Smooth muscle cell (in vitro differentiated cells): ENCODE results near the gene FAIM2. TPM values are rescaled to one million over a fixed set of nuclear protein-coding genes. Genes with fewer than 3 reads are reported as not detected.

Source experiments
- DNase-seq: peaks from one replicate; lab custom pipeline; 2025; ENCODE audit not compliant: unreplicated experiment; lab: John Stamatoyannopoulos, UW
- H2AFZ ChIP-seq: fragments of 200-600 bp; sonication (generic); 2 replicates; pipeline ENCODE4 v1.6.0; 2016; ENCODE audit warnings: antibody characterized with exemption, low read depth, mild to moderate bottlenecking
- H3F3A ChIP-seq: fragments of 200-600 bp; sonication (generic); 2 replicates; pipeline ENCODE4 v1.6.0; 2017; ENCODE audit warnings: antibody characterized with exemption, low read depth
- H3K27ac ChIP-seq: fragments of 200-600 bp; sonication (generic); 2 replicates; pipeline ENCODE4 v1.5.1; 2016; ENCODE audit warnings: low read depth, mild to moderate bottlenecking
- H3K27me3 ChIP-seq: fragments of 200-600 bp; sonication (generic); 2 replicates; pipeline ENCODE4 v1.6.1; 2016; ENCODE audit warnings: low read depth, mild to moderate bottlenecking
- H3K36me3 ChIP-seq: fragments of 200-600 bp; sonication (generic); 2 replicates; pipeline ENCODE4 v1.5.1; 2016; ENCODE audit warnings: low read depth
- H3K4me1 ChIP-seq: fragments of 200-600 bp; sonication (generic); 2 replicates; pipeline ENCODE4 v1.5.1; 2016; ENCODE audit warnings: low read depth
- H3K4me2 ChIP-seq: fragments of 200-600 bp; sonication (generic); 2 replicates; pipeline ENCODE4 v1.6.0; 2016; ENCODE audit warnings: mild to moderate bottlenecking
- H3K4me3 ChIP-seq: fragments of 200-600 bp; sonication (generic); 2 replicates; pipeline ENCODE4 v1.5.1; 2016; ENCODE audit warnings: mild to moderate bottlenecking
- H3K79me2 ChIP-seq: fragments of 200-600 bp; sonication (generic); 2 replicates; pipeline ENCODE4 v1.6.0; 2016; ENCODE audit warnings: low read depth, mild to moderate bottlenecking
- H3K9ac ChIP-seq: fragments of 200-600 bp; sonication (generic); 2 replicates; pipeline ENCODE4 v1.6.0; 2016; ENCODE audit warnings: low read depth
- H3K9me3 ChIP-seq: fragments of 200-600 bp; sonication (generic); replicated peaks from 2 replicates; pipeline ENCODE4 v1.5.1; 2016; ENCODE audit warnings: low read depth
- H4K20me1 ChIP-seq: fragments of 200-600 bp; sonication (generic); 2 replicates; pipeline ENCODE4 v1.6.0; 2016; ENCODE audit warnings: low read depth
- CTCF ChIP-seq: fragments of 200-600 bp; sonication (generic); IDR thresholded peaks from 2 replicates; pipeline ENCODE4 v1.5.1; 2017; ENCODE audit warnings: borderline replicate concordance, mild to moderate bottlenecking, antibody characterized with exemption; ENCODE audit not compliant: insufficient read depth, poor library complexity, severe bottlenecking
- WGBS: methylation state at CpG from one replicate; pipeline ENCODE4 v1.1.7; 2016; ENCODE audit warnings: low lambda C conversion rate; 5-methylcytosine and 5-hydroxymethylcytosine counted together
- polyA plus RNA-seq: library from polyadenylated mRNA; unstranded; fragments of >200 nt; fragmentation: Nextera tagmentation; extraction: Ambion mirVana; gene quantifications from 2 replicates; pipeline ENCODE4 v1.2.1, GENCODE V29; 2016
- total RNA-seq: library from RNA; depleted of rRNA; stranded (reverse); fragments of >200 nt; gene quantifications from 2 replicates; pipeline ENCODE4 v1.2.3, GENCODE V29; 2014

Gene FAIM2
- total and polyA plus RNA-seq, 2 experiments from 2014 or later: 0.67 to 1.2 TPM

- no peak for TF ChIP-seq CTCF
- Histone ChIP-seq H3K27ac (no peak overlapping the region), H3K9ac (no peak overlapping the region), H3K79me2 (no peaks in the 10 kb centered on the region), H3F3A (no peaks in the 10 kb centered on the region), H3K9me3 (no peaks in the 10 kb centered on the region), H3K4me3 (no peak overlapping the region), H4K20me1 (no peaks in the 10 kb centered on the region), H3K4me2 (no peak overlapping the region), H3K27me3 (no peaks in the 10 kb centered on the region), H2AFZ (no peak overlapping the region), H3K4me1 (peaks cover 14% of the 10 kb centered on the region), H3K36me3 (no peaks in the 10 kb centered on the region)
- 92% methylated on average over 5 of the region's 5 CpGs for WGBS
- no peak for DNase-seq
Observed at GRCh38 chr12:49901986-49902385, 1.7 kb downstream of the FAIM2 start.

DNA sequence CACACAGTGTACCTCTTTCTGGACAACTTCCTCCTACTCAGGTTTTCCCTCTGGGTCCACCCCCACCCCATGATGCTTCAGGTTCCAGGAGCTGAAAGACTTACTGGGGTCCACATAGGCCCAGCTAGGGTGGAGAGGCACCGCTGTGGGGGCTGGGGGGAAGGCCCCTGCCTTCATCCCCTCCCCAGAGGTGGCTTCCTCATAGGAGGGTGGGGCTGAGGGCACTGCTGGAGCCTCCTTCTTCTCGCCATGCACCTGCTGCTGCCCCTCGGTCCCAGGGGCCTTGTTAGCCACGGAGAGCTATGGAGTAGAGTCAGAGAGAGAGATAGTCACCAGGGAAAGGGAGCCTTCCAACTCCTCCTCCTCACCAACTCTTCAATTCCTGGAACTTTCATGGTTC, 2.7 kb downstream of the FAIM2 start:
- Histone ChIP-seq H4K20me1 (no peaks in the 10 kb centered on the region), H3K36me3 (no peaks in the 10 kb centered on the region), H3K4me3 (no peak overlapping the region), H3K4me1 (peaks cover 14% of the 10 kb centered on the region), H2AFZ (no peak overlapping the region), H3K79me2 (no peaks in the 10 kb centered on the region), H3K9ac (no peak overlapping the region), H3K4me2 (no peak overlapping the region), H3K27me3 (no peaks in the 10 kb centered on the region), H3K27ac (no peak overlapping the region), H3K9me3 (no peaks in the 10 kb centered on the region), H3F3A (no peaks in the 10 kb centered on the region)
- TF ChIP-seq CTCF: no peak
- WGBS: 88% methylated on average over 4 of the region's 4 CpGs
- DNase-seq: no peak

DNA sequence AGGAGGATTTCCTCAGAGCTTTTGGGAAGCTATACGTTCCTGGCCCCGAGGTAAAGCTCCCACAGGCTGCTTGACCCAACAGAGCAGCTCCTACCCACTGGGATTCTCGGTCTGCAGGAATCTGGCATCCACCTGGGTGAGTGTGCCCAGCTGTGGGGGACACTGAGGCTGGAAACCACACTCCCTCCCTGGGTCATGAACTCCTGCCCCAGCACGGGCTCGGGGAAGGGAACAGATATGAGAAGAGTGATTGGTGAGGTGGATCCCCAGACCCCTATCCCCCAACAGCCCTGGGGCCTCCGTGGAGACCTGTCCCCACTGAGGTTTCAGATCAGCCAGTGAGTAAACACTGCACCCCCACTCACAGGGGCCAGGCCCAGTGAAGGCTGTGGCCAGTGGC, 3.3 kb downstream of the FAIM2 start:
- H4K20me1 ChIP-seq: no peaks in the 10 kb centered on the region
- H3K79me2 ChIP-seq: no peaks in the 10 kb centered on the region
- H3K27me3 ChIP-seq: no peaks in the 10 kb centered on the region
- H3F3A ChIP-seq: no peaks in the 10 kb centered on the region
- H3K27ac ChIP-seq: no peak overlapping the region
- no peaks in the 10 kb centered on the region for H3K9me3 ChIP-seq
- H3K36me3 ChIP-seq: no peaks in the 10 kb centered on the region
- no peak for DNase-seq
- no peak overlapping the region for H3K4me3 ChIP-seq
- H2AFZ ChIP-seq: no peak overlapping the region
- no peak for TF ChIP-seq CTCF
- H3K9ac ChIP-seq: no peak overlapping the region
- peaks cover 14% of the 10 kb centered on the region for H3K4me1 ChIP-seq
- 92% methylated on average over 6 of the region's 6 CpGs for WGBS
- no peak overlapping the region for H3K4me2 ChIP-seq

DNA sequence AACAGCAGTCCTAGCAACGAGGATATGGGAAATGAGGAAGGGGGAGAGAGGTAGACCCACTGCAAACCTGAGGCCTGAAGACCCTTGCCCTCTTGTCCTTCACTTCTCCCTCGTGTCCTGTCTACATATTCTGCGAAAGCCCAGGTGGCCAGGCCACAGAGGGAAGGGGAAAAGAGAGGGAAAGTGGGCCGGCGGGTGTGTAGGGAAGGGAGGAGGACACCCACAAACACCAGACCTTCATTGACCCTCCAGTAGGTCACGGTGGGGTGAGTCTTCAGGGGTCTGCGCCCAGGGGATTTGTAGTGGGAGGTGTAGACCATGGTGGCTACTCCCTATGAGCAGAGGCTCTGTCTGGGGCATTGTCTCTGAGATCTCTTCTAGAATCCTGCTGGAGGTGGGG, 3.8 kb downstream of the FAIM2 start:
- peaks cover 14% of the 10 kb centered on the region for H3K4me1 ChIP-seq
- no peak for TF ChIP-seq CTCF
- H4K20me1 ChIP-seq: no peaks in the 10 kb centered on the region
- no peaks in the 10 kb centered on the region for H3F3A ChIP-seq
- H3K27ac ChIP-seq: no peak overlapping the region
- H3K4me2 ChIP-seq: no peak overlapping the region
- no peak for DNase-seq
- no peaks in the 10 kb centered on the region for H3K27me3 ChIP-seq
- H3K36me3 ChIP-seq: no peaks in the 10 kb centered on the region
- no peak overlapping the region for H3K4me3 ChIP-seq
- H2AFZ ChIP-seq: no peak overlapping the region
- no peak overlapping the region for H3K9ac ChIP-seq
- no peaks in the 10 kb centered on the region for H3K79me2 ChIP-seq
- WGBS: 93% methylated on average over 7 of the region's 7 CpGs
- H3K9me3 ChIP-seq: no peaks in the 10 kb centered on the region
